Erythroblast (primary cell): ENCODE measurements around the gene CYB5R3.

Experiments
- GATA1 ChIP-seq: IDR thresholded peaks from 2 replicates; pipeline ENCODE4 v1.6.1; 2011; ENCODE audit warnings: low read depth, mild to moderate bottlenecking, control low read depth, low read length, moderate library complexity
- POLR2A ChIP-seq: IDR thresholded peaks from 2 replicates; pipeline ENCODE4 v1.6.1; 2011; ENCODE audit warnings: mild to moderate bottlenecking, low read length

- TF ChIP-seq POLR2A: no peak
- TF ChIP-seq GATA1: no peak
Measured at GRCh38 chr22:42601879-42602465, 47.2 kb downstream of the CYB5R3 start.
